WERI-Rb-1 (cell line): ENCODE data around the gene KRT2.

Experiments
- DNase-seq: peaks from one replicate; pipeline ENCODE4 v3.0.0-alpha.2; 2020
- H3K27ac ChIP-seq: fragments of 250-450 bp; sonication (Bioruptor Pico); 2 replicates; pipeline ENCODE4 v1.5.1; 2020; ENCODE audit warnings: mild to moderate bottlenecking, moderate library complexity
- H3K27me3 ChIP-seq: fragments of 250-450 bp; sonication (Bioruptor Pico); 2 replicates; pipeline ENCODE4 v1.5.1; 2021; ENCODE audit warnings: mild to moderate bottlenecking, low read depth, moderate library complexity; ENCODE audit not compliant: insufficient read depth, severe bottlenecking
- H3K36me3 ChIP-seq: fragments of 250-450 bp; sonication (Bioruptor Pico); 2 replicates; pipeline ENCODE4 v1.5.1; 2020; ENCODE audit warnings: mild to moderate bottlenecking, moderate library complexity
- H3K4me3 ChIP-seq: 2 replicates; pipeline ENCODE4 v1.5.1; 2011; ENCODE audit warnings: low read depth, mild to moderate bottlenecking, control low read depth, low read length
- H3K9me3 ChIP-seq: fragments of 250-450 bp; sonication (Bioruptor Pico); 2 replicates; pipeline ENCODE4 v1.5.1; 2021; ENCODE audit warnings: mild to moderate bottlenecking, moderate library complexity; ENCODE audit not compliant: severe bottlenecking
- TF ChIP-seq, protein P1 (sequence below): IDR thresholded peaks from 2 replicates; pipeline ENCODE4 v1.5.1; 2011; ENCODE audit warnings: low read depth, mild to moderate bottlenecking, control low read depth, inconsistent platforms, low read length

Gene KRT2

DNA sequence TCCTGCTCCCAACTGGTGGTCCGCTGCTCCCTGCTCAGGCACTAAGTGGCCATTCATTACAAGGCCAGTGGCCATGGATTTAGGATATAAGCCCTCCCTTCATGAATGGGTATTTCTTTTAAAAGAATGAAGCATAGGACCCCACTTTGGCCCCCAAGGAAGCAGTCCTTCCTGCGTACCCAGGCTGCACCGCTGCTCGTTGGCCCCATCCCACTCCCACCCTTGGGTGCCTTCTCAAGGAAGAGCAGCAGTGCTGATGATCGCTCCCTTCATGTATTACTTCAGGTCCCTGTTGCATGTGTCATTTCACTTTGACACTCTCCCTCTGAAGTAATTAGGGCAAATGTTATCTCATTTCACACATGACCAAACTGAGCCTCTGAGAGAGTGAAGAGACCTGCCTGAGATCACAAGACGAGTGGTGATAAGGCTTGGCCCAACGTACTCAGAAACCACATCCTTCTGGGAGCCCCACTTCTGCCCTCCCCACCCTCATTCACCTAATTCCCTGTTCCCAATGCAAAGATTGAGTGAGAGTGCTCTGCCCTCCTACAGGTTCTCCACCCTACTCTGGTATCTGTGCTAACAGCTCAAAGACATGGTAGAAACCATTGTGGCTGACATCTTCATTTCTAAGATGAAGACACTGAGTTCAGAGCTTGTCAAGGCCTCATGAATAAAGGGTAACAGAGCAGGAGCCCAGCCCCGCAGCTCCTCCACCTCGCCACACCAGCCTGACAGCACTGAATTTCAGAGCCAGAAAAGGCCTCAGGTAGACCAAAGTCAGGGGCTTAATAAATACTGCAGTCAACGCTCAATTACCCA lies 10.3 kb upstream of the KRT2 start:
- H3K9me3 ChIP-seq, result no peaks in the 10 kb centered on the region
- H3K4me3 ChIP-seq, result no peak overlapping the region
- TF ChIP-seq, protein P1, sequence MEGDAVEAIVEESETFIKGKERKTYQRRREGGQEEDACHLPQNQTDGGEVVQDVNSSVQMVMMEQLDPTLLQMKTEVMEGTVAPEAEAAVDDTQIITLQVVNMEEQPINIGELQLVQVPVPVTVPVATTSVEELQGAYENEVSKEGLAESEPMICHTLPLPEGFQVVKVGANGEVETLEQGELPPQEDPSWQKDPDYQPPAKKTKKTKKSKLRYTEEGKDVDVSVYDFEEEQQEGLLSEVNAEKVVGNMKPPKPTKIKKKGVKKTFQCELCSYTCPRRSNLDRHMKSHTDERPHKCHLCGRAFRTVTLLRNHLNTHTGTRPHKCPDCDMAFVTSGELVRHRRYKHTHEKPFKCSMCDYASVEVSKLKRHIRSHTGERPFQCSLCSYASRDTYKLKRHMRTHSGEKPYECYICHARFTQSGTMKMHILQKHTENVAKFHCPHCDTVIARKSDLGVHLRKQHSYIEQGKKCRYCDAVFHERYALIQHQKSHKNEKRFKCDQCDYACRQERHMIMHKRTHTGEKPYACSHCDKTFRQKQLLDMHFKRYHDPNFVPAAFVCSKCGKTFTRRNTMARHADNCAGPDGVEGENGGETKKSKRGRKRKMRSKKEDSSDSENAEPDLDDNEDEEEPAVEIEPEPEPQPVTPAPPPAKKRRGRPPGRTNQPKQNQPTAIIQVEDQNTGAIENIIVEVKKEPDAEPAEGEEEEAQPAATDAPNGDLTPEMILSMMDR, result no peak
- H3K36me3 ChIP-seq, result no peaks in the 10 kb centered on the region
- H3K27me3 ChIP-seq, result peaks cover 94% of the 10 kb centered on the region
- DNase-seq, result no peak
- no peak overlapping the region for H3K27ac ChIP-seq

DNA sequence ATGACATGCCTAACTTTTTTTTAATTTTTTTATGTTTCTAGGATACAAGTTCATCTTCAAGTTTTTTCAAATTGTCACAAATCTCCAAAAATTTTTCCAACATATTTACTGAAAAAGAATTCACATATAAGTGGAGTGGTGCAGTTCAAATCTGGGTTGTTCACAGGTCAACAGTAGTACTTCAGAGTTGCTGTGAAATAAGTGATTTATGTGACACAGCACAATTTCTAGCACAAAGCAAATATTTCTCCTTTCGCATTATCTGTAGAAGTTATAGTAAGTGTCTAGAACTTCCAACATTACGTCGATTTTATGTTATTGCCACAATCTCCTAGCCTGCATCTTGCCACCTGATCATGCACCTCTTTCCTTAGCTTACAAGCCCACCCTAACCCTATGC lies 9.7 kb upstream of the KRT2 start:
- no peak for DNase-seq
- H3K27me3 ChIP-seq, result peaks cover 98% of the 10 kb centered on the region
- TF ChIP-seq, protein P1, result no peak
- H3K4me3 ChIP-seq, result no peak overlapping the region
- no peak overlapping the region for H3K27ac ChIP-seq
- H3K9me3 ChIP-seq, result no peaks in the 10 kb centered on the region
- no peaks in the 10 kb centered on the region for H3K36me3 ChIP-seq

DNA sequence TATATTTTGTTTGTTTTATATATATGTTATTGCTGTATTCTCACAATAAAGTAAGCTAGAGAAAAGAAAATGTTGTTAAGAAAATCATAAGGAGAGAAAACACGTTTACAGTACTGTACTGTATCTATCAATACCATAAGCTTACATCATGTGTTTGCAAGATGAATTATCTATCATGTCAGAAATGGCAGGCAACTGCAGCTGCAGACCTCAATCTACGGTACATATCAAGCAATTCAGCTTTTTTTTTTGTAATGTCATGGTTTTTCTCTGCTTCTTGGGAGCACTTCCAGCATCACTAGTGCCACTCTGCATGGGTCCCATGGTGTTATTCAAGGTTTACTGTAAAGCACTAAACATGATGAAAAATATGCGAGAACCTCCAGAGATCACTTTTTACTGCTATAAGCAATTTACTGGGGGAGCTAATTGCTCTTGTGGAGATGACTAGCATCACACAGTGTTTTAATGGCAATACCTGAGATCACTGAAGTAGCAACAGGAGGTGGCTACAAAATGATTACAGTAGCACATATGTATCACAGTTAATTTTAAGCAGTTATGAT lies 9.0 kb upstream of the KRT2 start:
- DNase-seq, result no peak
- H3K27ac ChIP-seq, result no peak overlapping the region
- peaks cover 98% of the 10 kb centered on the region for H3K27me3 ChIP-seq
- no peak overlapping the region for H3K4me3 ChIP-seq
- no peaks in the 10 kb centered on the region for H3K36me3 ChIP-seq
- no peaks in the 10 kb centered on the region for H3K9me3 ChIP-seq
- TF ChIP-seq, protein P1, result no peak

DNA sequence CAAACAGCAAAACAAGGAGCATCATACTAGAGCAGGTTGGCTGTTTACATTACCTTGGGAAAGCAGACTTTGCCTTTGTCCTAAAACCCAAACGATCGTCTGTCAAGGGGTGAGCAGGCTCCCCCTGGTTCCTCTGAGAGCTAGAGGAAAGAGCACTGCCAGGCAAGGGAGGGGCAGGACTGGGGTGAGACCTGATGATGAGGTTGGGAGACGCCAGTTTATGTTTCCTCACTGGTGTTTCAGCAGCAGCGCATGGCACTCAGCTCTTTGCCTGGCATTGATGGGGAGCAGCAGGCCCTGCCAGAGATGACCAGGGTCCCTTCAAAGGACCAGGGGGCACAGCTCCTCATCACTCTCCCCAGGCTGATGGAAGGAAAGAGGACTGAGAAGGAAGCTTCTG lies 7.9 kb upstream of the KRT2 start:
- no peak for DNase-seq
- TF ChIP-seq, protein P1, result no peak
- Histone ChIP-seq H3K27me3 (peaks cover 91% of the 10 kb centered on the region), H3K27ac (no peak overlapping the region), H3K36me3 (no peaks in the 10 kb centered on the region), H3K4me3 (no peak overlapping the region), H3K9me3 (no peaks in the 10 kb centered on the region)

DNA sequence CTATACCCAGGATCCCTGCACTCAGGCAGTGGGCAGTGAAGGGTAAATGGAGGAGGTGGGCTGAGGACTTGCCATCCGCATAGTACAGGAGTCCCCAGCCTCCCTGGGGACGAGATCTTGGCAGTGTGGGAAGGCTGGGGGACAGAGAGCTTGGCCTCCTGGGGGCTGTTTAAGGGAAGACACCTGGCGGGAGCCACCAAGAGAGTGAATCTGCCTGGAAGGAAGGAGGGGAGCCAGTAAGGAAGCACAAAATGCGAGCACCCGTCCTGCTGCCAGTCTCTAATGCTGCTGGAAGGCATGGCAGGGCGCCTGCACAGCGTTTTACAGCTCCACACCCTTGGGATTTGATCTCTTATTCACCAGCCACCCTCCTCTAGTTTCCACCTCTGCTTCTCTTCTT lies 7.4 kb upstream of the KRT2 start:
- Histone ChIP-seq H3K27ac (no peak overlapping the region), H3K9me3 (no peaks in the 10 kb centered on the region), H3K4me3 (no peak overlapping the region), H3K27me3 (peaks cover 91% of the 10 kb centered on the region), H3K36me3 (no peaks in the 10 kb centered on the region)
- TF ChIP-seq, protein P1, result no peak
- DNase-seq, result no peak
